ENCODE results near the gene IDH3G. TPM values are rescaled to one million over a fixed set of nuclear protein-coding genes. Genes with fewer than 3 reads are reported as not detected.

Gene IDH3G
- total RNA-seq, 1 experiment from 2014 or later: 89.4 TPM

DNA sequence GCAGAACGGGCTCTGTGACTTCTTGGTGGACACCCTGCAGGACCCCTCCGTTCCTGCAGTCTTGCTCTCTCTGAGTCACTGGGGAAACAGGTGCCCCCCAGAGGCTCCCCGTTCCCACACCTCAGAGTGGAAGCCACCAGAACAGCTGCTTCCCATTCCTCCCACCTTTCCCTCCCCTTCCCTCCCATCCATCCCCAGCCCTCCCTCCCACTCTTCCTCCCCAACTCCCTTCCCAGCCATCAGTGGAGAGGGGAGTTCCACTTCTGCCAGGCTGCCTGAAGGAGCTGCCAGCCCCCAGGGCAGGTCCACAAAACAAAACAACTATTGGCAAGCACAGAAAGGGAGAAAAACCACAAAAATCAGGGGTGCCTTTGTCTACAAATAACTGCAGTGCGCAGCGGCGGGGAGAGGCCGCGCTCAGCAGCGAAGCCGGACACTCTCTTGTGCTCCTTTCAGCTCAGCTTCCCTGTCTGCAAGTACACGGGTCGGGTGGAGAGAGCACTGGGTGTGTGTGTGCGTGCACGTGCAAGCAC lies 8.4 kb upstream of the IDH3G start:
- CTCF ChIA-PET: interaction anchor here (0.8 kb wide), 1 partner anchor 15 kb away, joined by 3 read pairs; no protein-coding TSS in a partner anchor
- POLR2A ChIA-PET: interaction anchor here (0.6 kb wide), 1 partner anchor 31 kb away, joined by 3 read pairs; no protein-coding TSS in a partner anchor
- intact Hi-C loops (cut with micrococcal nuclease; ENCODE audit: unreplicated experiment) (loop anchor here (10.0 kb wide), 1 partner anchor 82 kb away; the partner anchor contains the start of gene L1CAM), in situ Hi-C loops (cut with HindIII; ENCODE audit: low pct_unique_long_range_greater_than_20kb, low sequenced_read_pairs) (no loop called here)
- Histone ChIP-seq H3K4me3 (ENCODE audit: low read depth in 2 of 2, low read length in 2 of 2) (no peak overlapping the region), H3K27ac (ENCODE audit: low read length) (no peak overlapping the region), H3K27me3 (ENCODE audit: control insufficient read depth, insufficient read depth, low read length) (no peaks in the 10 kb centered on the region), H3K36me3 (ENCODE audit: control insufficient read depth, insufficient read depth, low read length) (no peaks in the 10 kb centered on the region), H3K9me3 (ENCODE audit: control insufficient read depth, insufficient read depth, low read depth, low read length) (no peaks in the 10 kb centered on the region), H3K4me1 (ENCODE audit: control insufficient read depth, insufficient read depth, low read length) (no peaks in the 10 kb centered on the region)
- BruUV-seq (replicated peaks): no TSS peak
- no peak for ATAC-seq
- no peak for DNase-seq (ENCODE audit: low read depth, low spot score)
- TF ChIP-seq SIN3A (IDR thresholded peaks at IDR 0.05; ENCODE audit: borderline replicate concordance, insufficient read depth, low read depth, low read length): no peak
- TF ChIP-seq, protein P1, sequence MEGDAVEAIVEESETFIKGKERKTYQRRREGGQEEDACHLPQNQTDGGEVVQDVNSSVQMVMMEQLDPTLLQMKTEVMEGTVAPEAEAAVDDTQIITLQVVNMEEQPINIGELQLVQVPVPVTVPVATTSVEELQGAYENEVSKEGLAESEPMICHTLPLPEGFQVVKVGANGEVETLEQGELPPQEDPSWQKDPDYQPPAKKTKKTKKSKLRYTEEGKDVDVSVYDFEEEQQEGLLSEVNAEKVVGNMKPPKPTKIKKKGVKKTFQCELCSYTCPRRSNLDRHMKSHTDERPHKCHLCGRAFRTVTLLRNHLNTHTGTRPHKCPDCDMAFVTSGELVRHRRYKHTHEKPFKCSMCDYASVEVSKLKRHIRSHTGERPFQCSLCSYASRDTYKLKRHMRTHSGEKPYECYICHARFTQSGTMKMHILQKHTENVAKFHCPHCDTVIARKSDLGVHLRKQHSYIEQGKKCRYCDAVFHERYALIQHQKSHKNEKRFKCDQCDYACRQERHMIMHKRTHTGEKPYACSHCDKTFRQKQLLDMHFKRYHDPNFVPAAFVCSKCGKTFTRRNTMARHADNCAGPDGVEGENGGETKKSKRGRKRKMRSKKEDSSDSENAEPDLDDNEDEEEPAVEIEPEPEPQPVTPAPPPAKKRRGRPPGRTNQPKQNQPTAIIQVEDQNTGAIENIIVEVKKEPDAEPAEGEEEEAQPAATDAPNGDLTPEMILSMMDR (IDR thresholded peaks at IDR 0.05): no peak
- TF ChIP-seq, protein P2, sequence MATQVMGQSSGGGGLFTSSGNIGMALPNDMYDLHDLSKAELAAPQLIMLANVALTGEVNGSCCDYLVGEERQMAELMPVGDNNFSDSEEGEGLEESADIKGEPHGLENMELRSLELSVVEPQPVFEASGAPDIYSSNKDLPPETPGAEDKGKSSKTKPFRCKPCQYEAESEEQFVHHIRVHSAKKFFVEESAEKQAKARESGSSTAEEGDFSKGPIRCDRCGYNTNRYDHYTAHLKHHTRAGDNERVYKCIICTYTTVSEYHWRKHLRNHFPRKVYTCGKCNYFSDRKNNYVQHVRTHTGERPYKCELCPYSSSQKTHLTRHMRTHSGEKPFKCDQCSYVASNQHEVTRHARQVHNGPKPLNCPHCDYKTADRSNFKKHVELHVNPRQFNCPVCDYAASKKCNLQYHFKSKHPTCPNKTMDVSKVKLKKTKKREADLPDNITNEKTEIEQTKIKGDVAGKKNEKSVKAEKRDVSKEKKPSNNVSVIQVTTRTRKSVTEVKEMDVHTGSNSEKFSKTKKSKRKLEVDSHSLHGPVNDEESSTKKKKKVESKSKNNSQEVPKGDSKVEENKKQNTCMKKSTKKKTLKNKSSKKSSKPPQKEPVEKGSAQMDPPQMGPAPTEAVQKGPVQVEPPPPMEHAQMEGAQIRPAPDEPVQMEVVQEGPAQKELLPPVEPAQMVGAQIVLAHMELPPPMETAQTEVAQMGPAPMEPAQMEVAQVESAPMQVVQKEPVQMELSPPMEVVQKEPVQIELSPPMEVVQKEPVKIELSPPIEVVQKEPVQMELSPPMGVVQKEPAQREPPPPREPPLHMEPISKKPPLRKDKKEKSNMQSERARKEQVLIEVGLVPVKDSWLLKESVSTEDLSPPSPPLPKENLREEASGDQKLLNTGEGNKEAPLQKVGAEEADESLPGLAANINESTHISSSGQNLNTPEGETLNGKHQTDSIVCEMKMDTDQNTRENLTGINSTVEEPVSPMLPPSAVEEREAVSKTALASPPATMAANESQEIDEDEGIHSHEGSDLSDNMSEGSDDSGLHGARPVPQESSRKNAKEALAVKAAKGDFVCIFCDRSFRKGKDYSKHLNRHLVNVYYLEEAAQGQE (IDR thresholded peaks at IDR 0.05; ENCODE audit: insufficient read depth in 1 of 2, low read depth in 2 of 2, low read length in 1 of 2): no peak
- TF ChIP-seq TCF7L2 (IDR thresholded peaks at IDR 0.05; ENCODE audit: low read depth, low read length): no peak
- TF ChIP-seq POLR2AphosphoS5 (IDR thresholded peaks at IDR 0.05; ENCODE audit: low read depth, low read length): no peak

DNA sequence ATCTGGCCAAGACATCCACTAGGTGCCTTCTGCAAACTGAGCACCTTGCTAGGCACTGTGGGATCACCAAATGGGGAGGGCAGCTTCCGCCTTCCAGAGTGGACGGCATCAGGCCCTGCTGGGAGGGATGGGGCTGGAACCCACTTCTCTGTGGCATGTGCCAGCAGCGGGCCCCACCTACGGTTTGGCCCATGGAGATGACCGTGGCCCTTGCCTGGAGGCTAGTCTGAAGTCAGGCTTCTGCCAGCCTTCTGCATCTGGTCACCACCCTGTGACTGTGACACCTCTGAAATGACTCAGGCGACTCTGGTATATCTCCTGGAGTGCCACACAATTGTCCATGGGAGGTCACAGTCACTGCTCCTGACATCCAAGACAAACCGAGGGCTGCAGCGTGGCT lies 7.5 kb upstream of the IDH3G start:
- ATAC-seq: 0 out of 2 replicates have a peak, but pooled peaks have one; percentile 28

More for the DNA sequence above, 7.5 kb upstream of the IDH3G start:
- ChIA-PET POLR2A (interaction anchor here (0.6 kb wide), 1 partner anchor 30 kb away, joined by 3 read pairs; no protein-coding TSS in a partner anchor), CTCF (no interaction called here)
- BruUV-seq (replicated peaks): no TSS peak
- no peak overlapping the region for H3K27ac ChIP-seq (ENCODE audit: low read length)
- H3K9me3 ChIP-seq (ENCODE audit: control insufficient read depth, insufficient read depth, low read depth, low read length): no peaks in the 10 kb centered on the region
- in situ Hi-C loops (cut with HindIII; ENCODE audit: low pct_unique_long_range_greater_than_20kb, low sequenced_read_pairs): no loop called here
- H3K4me3 ChIP-seq (ENCODE audit: low read depth in 2 of 2, low read length in 2 of 2): no peak overlapping the region
- H3K4me1 ChIP-seq (ENCODE audit: control insufficient read depth, insufficient read depth, low read length): no peaks in the 10 kb centered on the region
- no peaks in the 10 kb centered on the region for H3K27me3 ChIP-seq (ENCODE audit: control insufficient read depth, insufficient read depth, low read length)
- no peak for DNase-seq (ENCODE audit: low read depth, low spot score)
- H3K36me3 ChIP-seq (ENCODE audit: control insufficient read depth, insufficient read depth, low read length): no peaks in the 10 kb centered on the region
- TF ChIP-seq SIN3A (IDR thresholded peaks at IDR 0.05; ENCODE audit: borderline replicate concordance, insufficient read depth, low read depth, low read length): no peak
- TF ChIP-seq TCF7L2 (IDR thresholded peaks at IDR 0.05; ENCODE audit: low read depth, low read length): no peak
- no peak for TF ChIP-seq POLR2AphosphoS5 (IDR thresholded peaks at IDR 0.05; ENCODE audit: low read depth, low read length)
- TF ChIP-seq, protein P1 (IDR thresholded peaks at IDR 0.05): no peak
- TF ChIP-seq, protein P2 (IDR thresholded peaks at IDR 0.05; ENCODE audit: insufficient read depth in 1 of 2, low read depth in 2 of 2, low read length in 1 of 2): no peak
- intact Hi-C loops (cut with micrococcal nuclease; ENCODE audit: unreplicated experiment): loop anchor here (10.0 kb wide), 1 partner anchor 83 kb away; the partner anchor contains the start of gene L1CAM
